Erythroblast (primary cell): ENCODE data around the gene PDZRN4.

Experiments used
- DNase-seq, 2 experiments: peaks; one replicate each; lab custom pipeline; 2025; lab: John Stamatoyannopoulos, UW
- GATA1 ChIP-seq: IDR thresholded peaks from 2 replicates; pipeline ENCODE4 v1.6.1; 2011; ENCODE audit warnings: low read depth, mild to moderate bottlenecking, control low read depth, low read length, moderate library complexity
- POLR2A ChIP-seq: IDR thresholded peaks from 2 replicates; pipeline ENCODE4 v1.6.1; 2011; ENCODE audit warnings: mild to moderate bottlenecking, low read length

PDZRN4 gene

DNA sequence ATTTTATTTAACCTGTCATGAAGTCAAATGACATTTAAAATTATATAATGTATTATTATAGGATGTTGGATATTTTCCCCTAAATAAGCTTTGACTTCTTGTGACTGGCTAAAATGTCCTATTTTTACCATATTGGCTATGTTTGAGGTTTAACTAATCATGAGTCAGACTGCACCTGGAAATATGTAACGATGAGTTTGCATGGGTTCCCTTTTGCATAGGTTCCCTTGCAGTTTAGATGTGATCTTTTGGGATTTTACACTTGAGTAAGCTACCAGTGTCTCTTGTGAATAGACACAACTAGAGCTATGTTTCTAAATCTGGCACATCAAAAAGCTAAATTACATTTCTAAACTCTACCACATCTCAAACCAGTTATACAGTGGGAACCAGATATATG, 5.2 kb downstream of the PDZRN4 start:
- DNase-seq: no peak

DNA sequence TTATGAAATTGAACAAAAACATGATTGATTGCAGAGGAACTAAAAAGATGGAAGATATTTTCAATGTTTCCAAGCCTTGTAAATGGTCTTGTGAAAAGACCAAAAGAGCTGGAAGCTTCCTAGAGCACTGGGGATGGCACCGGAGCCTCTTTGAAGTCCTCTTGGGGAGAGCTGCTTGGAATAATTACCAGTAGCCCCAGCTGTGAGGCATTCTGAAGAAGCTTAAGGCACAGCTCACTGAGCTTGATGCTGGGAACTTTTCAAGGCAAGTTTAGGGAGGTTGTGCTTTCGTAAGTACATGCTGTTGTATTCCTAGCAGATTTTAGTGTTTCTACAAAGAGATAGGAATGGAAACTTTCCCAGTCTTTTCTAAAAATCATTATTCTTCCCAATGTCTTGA, 13.9 kb downstream of the PDZRN4 start:
- no peak for DNase-seq
- TF ChIP-seq POLR2A (no peak), GATA1 (no peak)

More for the DNA sequence above, 5.2 kb downstream of the PDZRN4 start:
- no peak for TF ChIP-seq POLR2A
- no peak for TF ChIP-seq GATA1

DNA sequence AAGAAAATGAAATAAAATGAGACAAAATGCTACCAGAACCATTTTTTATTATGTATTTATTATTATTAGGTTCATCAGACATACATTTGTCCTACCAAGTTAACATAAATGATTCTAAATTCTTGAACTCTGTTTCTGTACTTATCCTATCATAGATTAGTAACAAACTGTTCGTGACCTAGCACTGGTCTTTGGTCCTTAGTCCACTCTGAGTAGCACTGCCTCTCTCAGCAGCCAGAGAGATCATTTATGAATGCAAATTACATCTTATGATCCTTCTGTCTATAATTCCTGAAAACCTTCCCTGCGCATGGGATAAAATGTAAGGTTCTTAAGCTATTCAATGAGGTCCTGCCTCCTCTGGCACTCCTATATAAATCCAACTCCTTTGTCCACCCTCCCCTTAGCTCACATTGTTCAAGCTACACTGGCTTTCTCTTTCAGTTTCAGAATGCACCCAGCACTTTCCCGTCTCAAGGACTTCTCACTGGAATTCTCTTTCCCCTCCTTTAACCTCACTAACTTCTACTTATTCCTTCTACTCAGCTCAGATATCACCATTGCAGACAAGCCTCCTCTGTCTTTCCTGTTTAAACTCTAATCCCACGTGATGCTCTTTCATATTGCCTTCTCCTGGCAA, 17.1 kb downstream of the PDZRN4 start:
- DNase-seq: no peak
- no peak for TF ChIP-seq POLR2A
- TF ChIP-seq GATA1: no peak

- no peak for TF ChIP-seq GATA1
- no peak for TF ChIP-seq POLR2A
- DNase-seq: no peak
Observed at GRCh38 chr12:41206298-41206697, 18.2 kb downstream of the PDZRN4 start.

GRCh38 chr12:41211448-41211847, 23.3 kb downstream of the PDZRN4 start:
- no peak for DNase-seq

GRCh38 chr12:41212625-41213024, 24.5 kb downstream of the PDZRN4 start:
- TF ChIP-seq GATA1 (no peak), POLR2A (no peak)
- DNase-seq: no peak

More at GRCh38 chr12:41211448-41211847, 23.3 kb downstream of the PDZRN4 start:
- TF ChIP-seq POLR2A (no peak), GATA1 (no peak)

GRCh38 chr12:41213107-41213506, 25.0 kb downstream of the PDZRN4 start:
- TF ChIP-seq GATA1 (no peak), POLR2A (no peak)
- DNase-seq: no peak

GRCh38 chr12:41213648-41214047, 25.5 kb downstream of the PDZRN4 start:
- no peak for DNase-seq
- TF ChIP-seq GATA1 (no peak), POLR2A (no peak)

GRCh38 chr12:41217727-41218126, 29.6 kb downstream of the PDZRN4 start:
- DNase-seq: no peak
- TF ChIP-seq GATA1: no peak
- no peak for TF ChIP-seq POLR2A

- TF ChIP-seq POLR2A (no peak), GATA1 (no peak)
- no peak for DNase-seq
Observed at GRCh38 chr12:41220931-41221330, 32.8 kb downstream of the PDZRN4 start.

GRCh38 chr12:41221491-41221890, 33.4 kb downstream of the PDZRN4 start:
- TF ChIP-seq GATA1 (no peak), POLR2A (no peak)
- DNase-seq: no peak

DNA sequence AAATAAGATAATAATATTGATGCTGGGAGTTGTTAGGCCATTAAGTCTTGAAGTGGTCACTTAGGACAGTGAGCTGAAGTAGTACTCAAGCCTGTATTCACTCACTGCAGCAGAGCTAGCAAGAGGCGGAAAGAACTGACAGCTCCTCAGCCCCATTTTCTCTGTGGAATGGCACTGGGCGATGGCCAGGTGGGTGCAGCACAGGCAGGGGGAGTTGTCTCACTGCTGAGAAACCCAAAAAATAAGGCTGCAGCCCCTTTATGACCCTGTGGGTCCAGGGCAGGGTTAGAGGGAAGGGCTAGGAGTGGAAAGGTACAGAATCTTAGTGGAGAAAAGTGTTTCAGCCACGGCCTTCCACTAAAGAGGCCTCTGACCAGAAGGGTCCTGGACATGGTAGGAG, 35.5 kb downstream of the PDZRN4 start:
- no peak for TF ChIP-seq GATA1
- TF ChIP-seq POLR2A: no peak
- no peak for DNase-seq

DNA sequence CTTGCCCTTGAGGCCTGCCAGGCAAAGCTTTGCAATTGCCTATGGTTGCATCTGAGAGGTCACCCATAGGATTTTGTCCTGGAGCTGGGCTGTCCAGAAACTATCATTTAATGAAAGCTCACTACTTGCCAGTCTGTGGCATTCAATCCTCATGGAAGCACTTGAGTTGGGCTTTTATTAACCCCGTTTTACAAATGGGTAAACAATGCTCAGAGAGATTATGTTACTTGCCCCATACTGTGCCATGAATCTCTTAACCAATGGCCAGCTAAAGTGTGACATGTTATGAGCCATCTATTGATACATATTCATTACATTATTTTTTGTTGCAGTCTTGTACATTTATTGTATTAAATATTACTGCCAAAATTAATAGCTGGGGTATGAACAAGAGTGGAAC, 35.9 kb downstream of the PDZRN4 start:
- TF ChIP-seq GATA1 (no peak), POLR2A (no peak)
- DNase-seq: no peak

- DNase-seq: no peak
- TF ChIP-seq GATA1 (no peak), POLR2A (no peak)
Observed at GRCh38 chr12:41225179-41225578, 37.1 kb downstream of the PDZRN4 start.

- no peak for TF ChIP-seq GATA1
- no peak for TF ChIP-seq POLR2A
- no peak for DNase-seq
Observed at GRCh38 chr12:41228066-41228820, 40.1 kb downstream of the PDZRN4 start.
